ENCODE measurements around the gene ACSS1.
A peak's percentile ranks its signal among the peaks of the same experiment; 100 is the strongest.

The ACSS1 gene

GRCh38 chr20:24995741-24996448, 62.0 kb downstream of the ACSS1 start:
- DNase-seq (ENCODE audit: low spot score): no peak

GRCh38 chr20:24994470-24995368, 63.2 kb downstream of the ACSS1 start:
- peak; percentile 81 for DNase-seq (ENCODE audit: low spot score)

- DNase-seq (ENCODE audit: low spot score): no peak
Measured at GRCh38 chr20:24994186-24994465, 63.8 kb downstream of the ACSS1 start.

GRCh38 chr20:24993337-24994185, 64.4 kb downstream of the ACSS1 start:
- peak; percentile 23 for DNase-seq (ENCODE audit: low spot score)

- DNase-seq (ENCODE audit: low spot score): peak; percentile 92
Measured at GRCh38 chr20:24992487-24993205, 65.3 kb downstream of the ACSS1 start, which contains the start of gene APMAP. TSS of gene APMAP (minus strand) at chr20:24992751. CDS start at chr20:24992688, 63 bp downstream.

- DNase-seq (ENCODE audit: low spot score): peak; percentile 40
Measured at GRCh38 chr20:24991897-24992486, 65.9 kb downstream of the ACSS1 start.

- DNase-seq (ENCODE audit: low spot score): no peak
Measured at GRCh38 chr20:24990810-24991252, 67.1 kb downstream of the ACSS1 start.

- no peak for DNase-seq (ENCODE audit: low spot score)
Measured at GRCh38 chr20:24989162-24989561, 68.8 kb downstream of the ACSS1 start.

GRCh38 chr20:24987873-24988835, 69.8 kb downstream of the ACSS1 start:
- no peak for DNase-seq (ENCODE audit: low spot score)

- no peak for DNase-seq (ENCODE audit: low spot score)
Measured at GRCh38 chr20:24987244-24987643, 70.7 kb downstream of the ACSS1 start.

GRCh38 chr20:24986436-24987015, 71.4 kb downstream of the ACSS1 start:
- DNase-seq (ENCODE audit: low spot score): no peak

GRCh38 chr20:24985802-24986201, 72.1 kb downstream of the ACSS1 start:
- no peak for DNase-seq (ENCODE audit: low spot score)

- no peak for DNase-seq (ENCODE audit: low spot score)
Measured at GRCh38 chr20:24984961-24985640, 72.8 kb downstream of the ACSS1 start.

GRCh38 chr20:24983896-24984295, 74.0 kb downstream of the ACSS1 start:
- no peak for DNase-seq (ENCODE audit: low spot score)

- no peak for DNase-seq (ENCODE audit: low spot score)
Measured at GRCh38 chr20:24981790-24982189, 76.1 kb downstream of the ACSS1 start.

- no peak for DNase-seq (ENCODE audit: low spot score)
Measured at GRCh38 chr20:24981282-24981681, 76.7 kb downstream of the ACSS1 start.

- DNase-seq (ENCODE audit: low spot score): no peak
Measured at GRCh38 chr20:24980291-24981053, 77.5 kb downstream of the ACSS1 start.
